GM12801 (cell line): ENCODE data around the gene CD300LG.

Experiments used
- TF ChIP-seq, protein P1 (sequence below): IDR thresholded peaks from one replicate; pipeline ENCODE4 v1.5.1; 2011; ENCODE audit warnings: control low read depth; ENCODE audit not compliant: insufficient read length; ENCODE audit errors: extremely low read depth

CD300LG gene, protein sequence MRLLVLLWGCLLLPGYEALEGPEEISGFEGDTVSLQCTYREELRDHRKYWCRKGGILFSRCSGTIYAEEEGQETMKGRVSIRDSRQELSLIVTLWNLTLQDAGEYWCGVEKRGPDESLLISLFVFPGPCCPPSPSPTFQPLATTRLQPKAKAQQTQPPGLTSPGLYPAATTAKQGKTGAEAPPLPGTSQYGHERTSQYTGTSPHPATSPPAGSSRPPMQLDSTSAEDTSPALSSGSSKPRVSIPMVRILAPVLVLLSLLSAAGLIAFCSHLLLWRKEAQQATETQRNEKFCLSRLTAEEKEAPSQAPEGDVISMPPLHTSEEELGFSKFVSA

DNA sequence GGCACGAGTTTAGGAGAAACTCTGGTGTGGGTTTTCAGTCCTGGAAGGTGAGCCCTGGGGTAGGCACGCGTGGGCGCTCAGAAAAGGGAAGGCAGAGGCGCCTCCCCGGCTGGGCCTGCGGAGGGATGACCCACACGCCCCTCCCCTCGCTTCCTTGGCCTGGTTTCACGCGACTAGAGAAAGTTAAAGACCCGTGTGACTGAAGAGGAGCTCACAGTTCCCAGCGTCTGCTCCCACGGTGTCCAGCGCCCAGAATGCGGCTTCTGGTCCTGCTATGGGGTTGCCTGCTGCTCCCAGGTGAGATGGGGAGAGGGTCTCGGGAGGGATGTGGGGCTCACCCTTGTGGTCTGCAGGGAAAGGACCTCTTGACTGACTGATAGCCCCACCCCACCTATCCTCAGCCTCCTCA is at the start of gene CD300LG:
CD300LG (plus strand) TSS at position 214 of the 409 bp plus-strand sequence; CDS start at position 255, 41 bp downstream.
- TF ChIP-seq, protein P1, sequence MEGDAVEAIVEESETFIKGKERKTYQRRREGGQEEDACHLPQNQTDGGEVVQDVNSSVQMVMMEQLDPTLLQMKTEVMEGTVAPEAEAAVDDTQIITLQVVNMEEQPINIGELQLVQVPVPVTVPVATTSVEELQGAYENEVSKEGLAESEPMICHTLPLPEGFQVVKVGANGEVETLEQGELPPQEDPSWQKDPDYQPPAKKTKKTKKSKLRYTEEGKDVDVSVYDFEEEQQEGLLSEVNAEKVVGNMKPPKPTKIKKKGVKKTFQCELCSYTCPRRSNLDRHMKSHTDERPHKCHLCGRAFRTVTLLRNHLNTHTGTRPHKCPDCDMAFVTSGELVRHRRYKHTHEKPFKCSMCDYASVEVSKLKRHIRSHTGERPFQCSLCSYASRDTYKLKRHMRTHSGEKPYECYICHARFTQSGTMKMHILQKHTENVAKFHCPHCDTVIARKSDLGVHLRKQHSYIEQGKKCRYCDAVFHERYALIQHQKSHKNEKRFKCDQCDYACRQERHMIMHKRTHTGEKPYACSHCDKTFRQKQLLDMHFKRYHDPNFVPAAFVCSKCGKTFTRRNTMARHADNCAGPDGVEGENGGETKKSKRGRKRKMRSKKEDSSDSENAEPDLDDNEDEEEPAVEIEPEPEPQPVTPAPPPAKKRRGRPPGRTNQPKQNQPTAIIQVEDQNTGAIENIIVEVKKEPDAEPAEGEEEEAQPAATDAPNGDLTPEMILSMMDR: no peak

DNA sequence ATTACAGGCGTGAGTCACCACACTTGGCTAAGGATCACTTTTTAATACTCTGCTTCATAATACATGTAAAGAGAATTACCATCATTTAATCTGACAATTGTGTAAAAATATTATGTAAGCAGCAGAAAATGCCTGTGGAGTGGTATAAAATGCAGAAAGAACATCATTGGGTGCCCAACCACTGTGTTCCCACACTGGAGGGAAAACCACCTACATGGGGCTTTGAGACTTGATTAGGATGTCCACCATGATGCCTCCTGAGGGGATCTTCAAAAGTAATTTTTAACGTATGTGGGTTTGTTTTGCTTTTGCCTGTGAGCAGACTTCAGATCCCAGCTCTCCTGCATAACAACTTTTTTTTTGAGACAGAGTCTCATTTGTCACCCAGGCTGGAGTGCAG is 47.9 kb upstream of the CD300LG start:
- TF ChIP-seq, protein P1: no peak

DNA sequence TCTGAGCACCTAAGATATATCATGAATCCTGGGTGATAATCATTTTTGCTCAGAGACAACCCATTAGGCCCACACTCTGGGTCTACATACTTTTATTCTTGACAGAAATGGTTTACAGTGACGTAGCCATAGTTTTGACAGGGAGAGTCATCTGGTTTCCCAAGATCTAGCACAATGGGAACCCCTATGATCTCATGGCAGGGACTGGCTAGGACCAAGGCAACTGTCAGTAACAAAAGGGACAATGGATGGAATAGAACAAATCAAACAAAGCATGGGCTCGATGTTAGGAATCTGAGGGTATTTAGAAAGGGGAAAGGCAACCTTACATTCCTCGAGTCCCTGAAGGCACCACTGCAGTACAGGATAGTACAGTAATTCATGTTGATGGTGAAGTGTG is 46.2 kb upstream of the CD300LG start:
- TF ChIP-seq, protein P1: no peak

DNA sequence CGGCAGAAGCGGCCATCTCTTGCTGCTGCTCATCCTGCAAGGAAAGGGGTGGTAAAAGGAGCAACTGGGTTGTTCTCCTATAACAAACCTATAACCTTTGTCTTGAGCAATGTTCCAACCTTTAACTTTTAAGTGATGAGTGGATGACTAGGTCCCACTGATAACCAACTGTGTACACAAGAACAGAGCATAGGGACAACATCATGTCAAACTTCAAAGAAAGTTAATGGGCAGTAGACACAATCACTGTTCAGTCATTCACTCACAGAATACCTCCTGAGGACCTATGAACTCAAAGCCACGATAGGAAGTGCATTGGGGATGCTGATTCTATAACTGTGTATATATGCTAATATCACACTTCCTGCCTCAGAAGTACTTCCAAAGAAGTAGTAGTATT is 45.1 kb upstream of the CD300LG start:
- TF ChIP-seq, protein P1: no peak

DNA sequence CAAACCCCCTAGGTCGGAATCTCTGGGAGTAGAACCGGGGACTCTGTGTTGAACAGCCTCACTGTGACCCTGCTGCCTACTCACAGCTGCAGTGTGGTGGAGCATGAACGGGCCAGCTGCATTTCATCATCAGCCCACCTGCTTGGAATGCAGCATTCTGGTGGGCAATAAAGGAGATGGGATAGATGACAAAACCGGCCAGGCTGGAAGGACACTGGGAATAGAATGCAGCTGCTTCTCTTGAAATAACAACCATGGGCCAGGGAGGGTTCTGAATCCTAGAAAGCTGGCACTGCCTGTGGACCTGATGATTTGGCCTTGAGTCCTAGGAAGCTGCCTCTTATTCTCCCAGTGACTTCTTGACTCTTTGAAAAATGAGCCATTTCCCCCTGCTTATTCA is 43.2 kb upstream of the CD300LG start:
- TF ChIP-seq, protein P1: no peak

DNA sequence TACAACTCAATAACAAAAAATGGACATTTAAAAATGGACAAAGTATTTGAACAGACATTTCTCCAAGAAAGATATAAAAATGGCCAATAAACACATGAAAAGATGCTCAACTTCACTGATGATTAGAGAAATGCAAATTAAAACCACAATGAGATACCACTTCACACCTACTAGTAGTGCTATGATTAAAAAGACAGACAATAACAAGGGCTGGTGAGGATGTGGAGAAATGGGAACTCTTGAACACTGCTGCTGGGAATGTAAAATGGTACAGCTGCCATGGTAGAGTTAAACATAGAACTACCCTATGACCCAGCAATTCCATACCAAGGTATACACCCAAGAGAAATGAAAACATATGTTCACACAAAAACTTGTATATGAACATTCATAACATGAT is 41.9 kb upstream of the CD300LG start:
- TF ChIP-seq, protein P1: no peak

DNA sequence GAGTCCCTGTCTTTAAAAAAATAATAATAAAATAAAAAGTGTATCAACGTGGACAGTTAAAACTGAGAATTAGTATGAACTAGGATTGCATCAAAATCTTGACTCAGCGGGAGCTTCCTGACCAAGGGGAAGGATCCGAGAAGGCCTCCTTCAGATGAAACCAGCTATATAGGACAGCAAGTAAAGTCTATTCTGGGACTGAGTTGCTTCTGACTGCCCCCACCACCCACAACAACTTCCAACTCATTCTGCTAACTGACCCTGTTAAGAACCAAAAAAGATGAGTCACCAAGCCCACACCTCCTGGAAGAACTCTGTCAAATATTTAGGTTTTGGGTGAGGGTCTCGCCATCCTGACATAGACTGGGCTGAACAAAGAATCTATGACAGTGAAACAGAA is 38.9 kb upstream of the CD300LG start:
- TF ChIP-seq, protein P1: no peak
